ENCODE data around the gene MAPK12.

The MAPK12 gene

DNA sequence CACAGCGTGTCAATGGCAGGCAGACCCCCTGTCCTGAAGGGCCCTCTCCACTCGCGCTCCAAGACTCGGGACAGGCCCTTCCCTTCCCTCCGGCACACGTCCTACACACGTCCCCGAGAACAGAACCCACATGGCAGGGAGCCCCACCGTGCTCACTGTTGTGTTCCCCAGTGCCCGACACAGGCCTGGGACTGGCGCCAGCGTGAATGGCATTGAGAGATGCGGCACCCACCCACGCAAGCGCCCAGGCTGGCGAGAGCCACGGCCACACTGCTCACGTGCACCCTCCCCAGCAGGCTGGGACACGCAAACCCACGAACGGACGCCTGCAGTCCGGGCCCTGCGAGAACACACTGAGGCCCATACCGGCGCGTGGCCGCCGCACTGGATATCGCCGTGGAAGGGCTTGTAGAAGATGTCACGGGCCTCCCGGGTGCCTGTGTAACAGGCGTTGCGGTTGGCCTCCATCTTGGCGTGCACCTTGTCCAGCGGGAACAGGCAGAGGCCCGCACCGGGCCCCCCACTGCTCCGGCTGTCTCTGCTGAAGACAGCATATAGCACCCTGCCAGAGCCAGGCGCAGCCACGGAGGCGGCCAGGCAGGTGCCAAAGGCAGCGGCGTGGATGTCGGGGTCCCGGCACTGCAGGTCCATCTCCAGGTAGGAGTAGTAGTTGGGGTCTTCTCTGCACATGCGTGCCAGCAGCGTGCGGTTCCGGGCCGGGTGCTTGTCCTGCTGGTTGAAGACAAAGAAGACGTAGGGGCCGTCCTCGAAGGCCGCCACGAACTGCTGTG, 27.9 kb upstream of the MAPK12 start:
- TF ChIP-seq CTCF (IDR thresholded peaks at IDR 0.05), result no peak

GRCh38 chr22:50287731-50288130, 26.2 kb upstream of the MAPK12 start:
- no peak for TF ChIP-seq CTCF (IDR thresholded peaks at IDR 0.05)

- TF ChIP-seq CTCF (IDR thresholded peaks at IDR 0.05), result no peak
These were observed 25.3 kb upstream of the MAPK12 start for GRCh38 chr22:50286701-50287318.

- TF ChIP-seq CTCF (IDR thresholded peaks at IDR 0.05), result no peak
These were observed 24.8 kb upstream of the MAPK12 start for GRCh38 chr22:50286275-50286674.

DNA sequence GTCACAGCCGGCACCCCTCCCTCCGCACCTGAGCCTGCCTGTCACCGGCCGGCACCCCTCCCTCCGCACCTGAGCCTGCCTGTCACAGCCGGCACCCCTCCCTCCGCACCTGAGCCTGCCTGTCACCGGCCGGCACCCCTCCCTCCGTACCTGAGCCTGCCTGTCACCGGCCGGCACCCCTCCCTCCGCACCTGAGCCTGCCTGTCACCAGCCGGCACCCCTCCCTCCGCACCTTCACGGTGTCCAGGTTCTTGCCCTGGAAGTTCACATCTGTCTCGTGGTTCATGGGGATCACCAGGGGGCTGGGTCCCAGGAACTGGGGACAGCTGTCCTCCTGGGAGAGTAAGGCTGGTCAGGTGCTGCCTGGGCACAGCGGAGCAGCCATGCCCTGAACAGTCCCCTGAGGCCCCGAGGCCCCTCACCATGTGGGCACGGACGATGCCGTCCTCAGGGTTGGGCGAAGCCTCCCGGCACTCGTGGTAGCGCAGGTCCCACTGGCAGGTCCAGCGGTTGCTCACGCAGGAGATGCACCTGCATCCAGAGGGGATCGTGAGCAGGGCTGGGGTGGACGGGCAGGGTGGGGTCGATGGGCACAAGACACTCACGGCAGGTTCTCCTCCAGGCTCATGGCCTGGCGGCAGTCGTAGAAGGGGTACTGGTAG, 24.2 kb upstream of the MAPK12 start:
- no peak for TF ChIP-seq CTCF (IDR thresholded peaks at IDR 0.05)

- TF ChIP-seq CTCF (IDR thresholded peaks at IDR 0.05), result no peak
These were observed 23.0 kb upstream of the MAPK12 start for GRCh38 chr22:50284479-50284878.

GRCh38 chr22:50283821-50284220, 22.3 kb upstream of the MAPK12 start:
- no peak for TF ChIP-seq CTCF (IDR thresholded peaks at IDR 0.05)

Measured in LNCAP (cell line).